NCI-H748 (cell line): Measurements from ENCODE around the gene TRUB2.

Experiments used
- DNase-seq: peaks from one replicate; lab custom pipeline; 2025; ENCODE audit not compliant: unreplicated experiment; lab: John Stamatoyannopoulos, UW

Gene TRUB2

DNA sequence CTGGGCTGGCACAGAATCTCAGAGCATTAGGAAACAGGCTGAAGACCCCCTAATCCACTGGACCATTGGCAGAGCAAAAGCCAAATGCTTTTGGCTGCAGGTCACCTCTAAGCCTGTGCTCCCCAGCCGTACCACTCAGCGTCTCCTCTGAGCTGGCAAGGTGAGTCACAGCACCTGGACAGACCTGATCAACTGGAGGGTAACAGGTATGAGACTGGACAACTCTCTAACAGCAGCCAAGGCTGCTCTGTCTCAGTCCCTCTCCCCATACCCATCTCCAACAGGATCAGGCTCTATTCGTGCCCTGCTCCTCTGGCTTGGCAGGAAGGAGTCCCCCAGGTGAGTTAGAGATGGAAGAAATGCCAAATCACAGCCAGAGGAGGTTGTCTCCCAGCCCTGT is 51.1 kb downstream of the TRUB2 start:
- no peak for DNase-seq

DNA sequence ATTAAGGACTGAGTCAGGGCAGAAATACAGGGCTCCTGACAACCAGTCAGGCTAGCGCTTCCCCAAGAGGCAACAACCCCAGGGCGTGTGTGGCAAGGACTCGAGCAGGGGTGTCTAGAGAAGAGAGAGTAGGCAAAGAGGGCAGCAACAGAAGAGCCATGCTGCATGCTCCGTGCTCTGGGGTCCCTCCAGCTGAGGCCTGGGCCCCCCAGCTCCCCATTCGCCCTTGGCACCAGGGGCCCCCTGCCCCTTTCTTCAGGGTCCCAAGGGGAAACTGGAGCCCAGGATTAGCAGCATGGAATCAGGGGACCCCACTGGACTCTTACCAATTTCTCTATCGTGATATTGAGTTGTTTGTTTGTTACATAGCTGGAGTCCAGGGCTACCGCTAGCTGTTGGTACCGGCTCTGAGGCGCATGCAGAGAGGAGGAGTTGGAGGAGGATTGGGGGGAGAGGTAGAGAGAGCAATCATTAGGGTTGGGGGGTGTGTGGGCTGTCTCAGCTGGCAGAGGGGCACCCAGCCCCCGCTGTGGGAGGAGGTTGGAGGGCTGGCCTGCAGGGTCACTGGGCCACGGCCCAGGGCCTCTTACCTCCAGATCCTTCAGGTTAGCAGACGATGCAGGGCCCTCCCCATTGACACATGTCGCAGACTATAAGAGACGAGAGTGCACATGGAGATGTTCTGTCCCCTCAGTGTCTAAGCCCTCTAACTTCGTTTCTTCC is 55.2 kb downstream of the TRUB2 start:
- no peak for DNase-seq

DNA sequence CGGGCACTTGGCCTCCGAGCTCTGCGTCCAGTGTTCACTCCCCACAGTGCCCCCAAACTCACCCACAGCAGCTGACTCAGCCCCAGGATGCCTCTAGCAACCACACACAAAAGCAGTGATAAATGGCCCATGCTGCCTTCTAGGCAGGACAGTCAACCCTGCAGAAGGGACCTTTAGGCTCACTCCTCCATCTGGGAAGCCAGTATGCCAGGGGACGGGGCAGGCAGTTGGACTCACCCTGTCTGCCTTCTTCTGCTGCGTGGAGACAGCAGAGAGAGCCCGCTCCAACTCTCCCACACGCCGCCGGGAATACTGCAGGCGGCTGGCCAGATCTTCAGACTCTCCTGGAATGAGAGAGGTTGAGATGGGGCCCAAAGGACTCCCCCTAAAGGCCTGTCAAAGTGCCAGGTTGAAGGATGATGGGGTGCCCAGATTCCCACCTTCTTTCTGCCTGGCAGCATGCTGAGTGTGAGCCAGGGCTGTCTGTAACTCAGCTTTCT is 56.8 kb downstream of the TRUB2 start:
- DNase-seq: no peak

DNA sequence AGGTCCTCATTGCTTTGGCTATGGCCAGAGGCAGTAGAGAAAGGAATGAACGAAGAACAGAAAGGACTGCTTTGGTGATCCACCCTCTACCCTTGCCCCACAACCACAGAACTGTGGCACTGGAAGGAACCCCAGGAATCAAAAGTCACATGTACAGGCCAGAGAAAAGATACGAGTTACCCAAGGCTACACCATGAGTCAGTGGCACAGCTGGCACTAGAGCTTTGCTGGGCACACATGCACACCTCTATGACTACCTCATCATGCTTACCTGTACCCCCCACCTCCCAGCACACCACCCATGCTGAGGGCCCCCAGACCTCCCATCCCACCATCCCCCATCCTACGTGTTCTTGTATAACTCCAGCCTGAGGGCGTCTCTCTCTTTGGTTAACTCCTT is 59.6 kb downstream of the TRUB2 start:
- no peak for DNase-seq

DNA sequence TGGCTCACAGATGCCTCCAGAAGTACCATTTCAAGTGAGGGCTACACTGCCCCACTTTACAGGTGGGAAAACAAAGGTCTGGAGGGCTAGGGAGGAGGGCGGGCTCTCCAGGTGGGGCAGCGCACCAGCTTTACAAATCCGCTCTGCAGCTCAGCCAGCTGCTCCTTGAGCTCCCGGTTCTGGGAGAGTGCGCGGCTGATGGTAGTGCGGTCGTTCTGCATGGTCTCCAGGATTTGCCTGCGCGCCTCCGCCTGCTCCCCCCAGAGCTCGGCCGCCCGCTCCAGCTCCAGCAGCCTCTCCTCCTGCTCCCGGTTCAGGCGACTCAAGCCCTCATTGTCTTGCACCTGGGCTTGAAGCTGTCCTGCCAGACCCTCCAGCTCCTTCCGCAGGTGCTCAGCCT is 61.9 kb downstream of the TRUB2 start:
- no peak for DNase-seq

DNA sequence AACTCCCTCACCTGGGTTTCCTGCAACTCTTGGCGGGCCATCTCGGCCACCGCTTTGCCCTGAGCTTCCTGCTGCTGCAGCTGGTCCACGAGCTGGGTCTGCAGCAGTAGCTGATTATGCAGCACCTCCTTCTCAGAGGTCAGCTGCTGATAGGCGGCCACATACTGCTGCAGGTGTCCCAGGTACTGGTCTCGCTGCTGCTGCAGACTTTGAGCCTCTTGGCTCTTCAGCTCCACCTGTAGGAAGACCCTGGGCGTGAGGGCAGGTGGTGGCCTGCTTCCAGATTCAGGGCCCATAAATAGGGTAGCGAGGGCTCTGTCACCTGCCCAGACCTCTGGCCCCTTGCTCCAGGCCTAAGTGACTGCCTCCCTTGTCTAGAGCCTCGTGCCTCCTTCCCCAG is 63.1 kb downstream of the TRUB2 start:
- no peak for DNase-seq

DNA sequence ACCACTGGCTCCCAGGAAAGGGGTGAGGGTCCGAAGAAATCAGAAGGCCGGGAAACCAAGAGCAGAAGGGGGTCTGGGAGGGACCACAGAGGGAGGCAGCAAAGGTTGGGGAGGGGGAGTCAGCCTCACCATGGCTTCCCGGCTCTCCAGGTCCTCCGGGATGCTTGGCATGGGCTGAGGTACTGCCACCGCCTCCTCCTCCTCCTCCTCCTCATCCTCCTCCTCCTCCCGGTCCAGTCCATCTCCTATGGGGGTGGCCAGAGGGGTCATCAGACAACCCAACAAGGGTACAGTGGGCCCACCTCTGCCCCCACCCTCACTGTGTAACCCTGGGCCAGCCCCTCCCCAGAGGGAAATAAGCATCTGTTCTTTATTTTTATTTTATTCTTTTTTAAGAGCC is 63.9 kb downstream of the TRUB2 start:
- DNase-seq: no peak

DNA sequence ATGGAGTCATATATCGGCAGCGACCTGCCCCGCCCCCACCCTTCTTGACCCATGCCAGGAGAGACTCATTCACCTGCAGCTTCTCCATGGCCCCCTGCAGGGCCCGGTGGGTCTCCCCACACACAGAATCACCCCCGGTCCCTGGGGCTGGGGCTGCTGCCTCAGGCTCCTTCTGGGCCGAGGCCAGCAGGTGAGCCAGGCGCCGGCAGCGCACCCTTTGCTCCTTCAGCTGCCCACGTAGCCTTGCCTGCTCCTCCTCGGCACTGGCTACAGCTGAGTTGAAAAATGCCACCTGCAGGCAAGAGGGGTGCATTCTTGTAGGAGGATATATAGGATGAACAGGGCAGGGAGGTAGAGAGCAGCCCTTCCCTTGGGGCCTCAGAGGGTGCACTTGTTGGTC is 64.3 kb downstream of the TRUB2 start:
- no peak for DNase-seq

DNA sequence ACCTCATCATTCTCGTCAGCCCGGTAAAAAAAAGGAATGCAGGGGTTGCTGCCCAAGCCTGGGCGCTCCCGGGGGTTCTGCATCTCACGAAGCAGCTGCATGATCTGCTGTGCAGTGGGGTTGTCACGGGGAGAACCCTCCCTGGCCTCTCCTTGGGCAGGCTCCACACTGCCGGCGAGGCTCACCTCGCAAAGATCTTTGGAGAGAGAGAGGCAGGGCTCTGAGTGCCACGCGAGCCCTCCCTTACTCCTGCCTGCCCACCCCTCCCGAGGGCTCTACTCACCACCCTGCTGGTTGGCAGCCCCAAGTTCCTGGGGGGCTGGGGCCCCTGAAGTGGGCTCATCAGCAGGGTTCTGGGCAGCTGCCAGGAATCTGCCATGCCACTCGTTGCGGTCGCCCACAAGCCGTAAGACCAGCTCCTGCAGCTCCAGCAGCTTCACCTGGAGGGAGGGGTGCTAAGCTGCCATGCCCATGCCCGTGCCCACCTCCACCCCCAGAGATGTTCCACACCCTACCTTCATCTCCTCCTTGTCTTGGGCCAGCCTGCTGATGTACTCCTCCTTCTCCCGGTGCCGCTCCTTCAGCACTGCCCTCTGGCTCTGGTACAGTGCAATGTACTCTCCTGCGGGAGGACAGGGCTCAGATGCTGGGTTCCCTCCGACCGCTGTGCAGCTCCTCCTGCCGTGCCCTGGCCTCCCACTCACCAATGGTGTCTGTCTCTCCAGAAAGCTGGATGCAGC is 65.0 kb downstream of the TRUB2 start:
- DNase-seq: no peak
